K562 (cell line): ENCODE data around the gene ANK3. TPM values are rescaled to one million over a fixed set of nuclear protein-coding genes. Genes with fewer than 3 reads are reported as not detected.
A peak's percentile ranks its signal among the peaks of the same experiment; 100 is the strongest.

Experiments
- ATAC-seq: fragments of 200-7000 bp; cut with Tn5 transposase; 3 replicates; pipeline ENCODE4 v1.9.1; 2020; ENCODE audit warnings: moderate library complexity
- BruUV-seq: library from RNA; stranded (reverse); fragments of 400-500 nt; replicated peaks from 2 replicates; lab custom pipeline; 2021; lab: Mats Ljungman, UMichigan
- CTCF ChIA-PET: fragments of 300-600 bp; formaldehyde crosslinking; extraction: SDS; loops from one replicate; lab custom pipeline; 2021; ENCODE audit warnings: low intra/inter-chr PET ratio; lab: Yijun Ruan, JAX
- POLR2A ChIA-PET: fragments of 300-600, 350-650 bp; sonication (Branson Sonifier 250); formaldehyde crosslinking; extraction: SDS; loops from one replicate; lab custom pipeline; 2021; ENCODE audit warnings: antibody characterized with exemption, inconsistent platforms; lab: Yijun Ruan, JAX
- DNase-seq, 4 experiments: peaks; one replicate each; pipeline versions ENCODE4 v3.0.0 to v3.0.0-alpha.2; 2011 to 2018; ENCODE audit warnings: low spot score in 3 of 4, mixed read lengths in 3 of 4; ENCODE audit errors: extremely low read depth in 1 of 4
- FAIRE-seq: peaks from 2 replicates; lab custom pipeline; 2011; peaks lifted over from hg19 to GRCh38; lab: Jason Lieb, UNC
- H2AFZ ChIP-seq: 2 replicates; pipeline ENCODE4 v1.6.0; 2011; ENCODE audit warnings: low read depth, low read length, control low read depth, inconsistent platforms
- H3K27ac ChIP-seq: fragments of 200-600 bp; 3 replicates; pipeline ENCODE4 v1.8.0; 2011; ENCODE audit warnings: low read depth, mild to moderate bottlenecking, control low read depth, inconsistent platforms, low read length, moderate library complexity, mixed read lengths; ENCODE audit errors: extremely low read depth
- H3K27me3 ChIP-seq, 2 experiments: fragments of 300-600 bp in 1 of 2; 2 replicates in 1 of 2; 3 replicates in 1 of 2; pipeline versions ENCODE4 v1.6.0 to v1.8.0; 2011; ENCODE audit warnings: inconsistent platforms in 2 of 2, low read length in 2 of 2, mild to moderate bottlenecking in 1 of 2, mixed read lengths in 1 of 2, moderate library complexity in 1 of 2; ENCODE audit not compliant: control insufficient read depth in 2 of 2, insufficient read depth in 2 of 2
- H3K36me3 ChIP-seq: fragments of 300-600 bp; 3 replicates; pipeline ENCODE4 v1.8.0; 2011; ENCODE audit warnings: mild to moderate bottlenecking, low read length, inconsistent platforms; ENCODE audit not compliant: control insufficient read depth, insufficient read depth
- H3K4me1 ChIP-seq, 2 experiments: fragments of 200-600 bp in 1 of 2; replicated peaks in 1 of 2; 2 replicates in 1 of 2; 3 replicates in 1 of 2; pipeline versions ENCODE4 v1.5.1 to v1.8.0; 2011; ENCODE audit warnings: inconsistent platforms in 2 of 2, low read length in 2 of 2, mild to moderate bottlenecking in 1 of 2, mixed read lengths in 1 of 2, moderate library complexity in 1 of 2; ENCODE audit not compliant: control insufficient read depth in 2 of 2, insufficient read depth in 2 of 2
- H3K4me2 ChIP-seq: 2 replicates; pipeline ENCODE4 v1.6.1; 2011; ENCODE audit warnings: low read length, control low read depth, inconsistent platforms, mixed read lengths; ENCODE audit not compliant: insufficient read depth
- H3K4me3 ChIP-seq: fragments of 200-600 bp; sonication (generic), shearing (Covaris generic); 2 replicates; pipeline ENCODE4 v1.5.1; 2016; ENCODE audit warnings: control low read depth, inconsistent platforms
- H3K79me2 ChIP-seq: fragments of 200-600 bp; 3 replicates; pipeline ENCODE4 v1.8.0; 2011; ENCODE audit warnings: low read length, inconsistent platforms; ENCODE audit not compliant: control insufficient read depth, insufficient read depth
- H3K9ac ChIP-seq, 2 experiments: 2 replicates each; pipeline versions ENCODE4 v1.6.0 to v1.6.1; 2011; ENCODE audit warnings: low read depth in 2 of 2, low read length in 2 of 2, control low read depth in 1 of 2, inconsistent platforms in 1 of 2, mild to moderate bottlenecking in 1 of 2, mixed read lengths in 1 of 2; ENCODE audit not compliant: insufficient read depth in 1 of 2
- H3K9me1 ChIP-seq: one replicate; pipeline ENCODE4 v1.6.0; 2011; ENCODE audit warnings: inconsistent platforms, mild to moderate bottlenecking, low read length, moderate library complexity; ENCODE audit not compliant: control insufficient read depth, insufficient read depth
- H3K9me3 ChIP-seq: replicated peaks from 2 replicates; pipeline ENCODE4 v1.5.1; 2011; ENCODE audit warnings: low read depth, low read length, inconsistent platforms; ENCODE audit not compliant: control insufficient read depth, insufficient read depth
- H4K20me1 ChIP-seq: replicated peaks from 2 replicates; pipeline ENCODE4 v1.6.1; 2011; ENCODE audit warnings: low read length, inconsistent platforms, mixed read lengths; ENCODE audit not compliant: control insufficient read depth, insufficient read depth
- FOSL1 ChIP-seq: fragments of 200-800 bp; sonication (Bioruptor generic); conservative IDR thresholded peaks from 2 replicates; pipeline ENCODE4 v1.6.1; 2016; ENCODE audit warnings: missing genetic modification characterization, missing compliant biosample characterization
- JUND ChIP-seq, 2 experiments: IDR thresholded peaks; 2 replicates in 1 of 2; 3 replicates in 1 of 2; pipeline ENCODE4 v1.6.1; 2011; ENCODE audit warnings: borderline replicate concordance in 2 of 2, low read depth in 2 of 2, low read length in 2 of 2, improper control_type of control experiment in 1 of 2, missing biosample characterization in 1 of 2, missing genetic modification characterization in 1 of 2, missing genetic modification reagents in 1 of 2
- MAFK ChIP-seq: IDR thresholded peaks from 2 replicates; pipeline ENCODE4 v1.6.1; 2011; ENCODE audit warnings: low read length, improper control_type of control experiment
- NFE2L1 ChIP-seq: fragments of 450-650 bp; IDR thresholded peaks from 2 replicates; pipeline ENCODE4 v1.6.1; 2016; ENCODE audit warnings: missing genetic modification characterization, low read depth, mild to moderate bottlenecking, missing compliant biosample characterization, moderate library complexity, borderline replicate concordance
- POLR3G ChIP-seq: IDR thresholded peaks from 2 replicates; pipeline ENCODE4 v1.6.1; 2011; ENCODE audit not compliant: insufficient read length, insufficient replicate concordance; ENCODE audit errors: extremely low read depth
- SMARCA4 ChIP-seq: fragments of 450-650 bp; IDR thresholded peaks from 2 replicates; pipeline ENCODE4 v1.6.1; 2016
- SRF ChIP-seq, 2 experiments: fragments of 250-450, 450-650 bp in 1 of 2; sonication (Bioruptor Pico) in 1 of 2; sonication (generic) in 1 of 2; formaldehyde crosslinking; IDR thresholded peaks; 2 replicates each; pipeline versions ENCODE4 v1.5.0 to v1.5.1; 2020 to 2022; ENCODE audit warnings: mild to moderate bottlenecking in 1 of 2, missing genetic modification reagents in 1 of 2
- TCF3 ChIP-seq: sonication (generic); formaldehyde crosslinking; IDR thresholded peaks from 2 replicates; pipeline ENCODE4 v1.4.0; 2020; ENCODE audit warnings: mild to moderate bottlenecking, missing genetic modification reagents
- TRIM24 ChIP-seq, 2 experiments: fragments of 450-650 bp; IDR thresholded peaks; 2 replicates each; pipeline ENCODE4 v1.6.1; 2016
- in situ Hi-C: fragments of 300-500 bp; cut with MboI; formaldehyde crosslinking; loops from 4 replicates; pipeline ENCODE4 v1.15.0; 2018; ENCODE audit warnings: inconsistent platforms, mixed read lengths
- intact Hi-C: fragments of 100-400 bp; cut with micrococcal nuclease; formaldehyde crosslinking; loops from 2 replicates; pipeline ENCODE4 v1.14.2; 2022
- polyA plus RNA-seq, 8 experiments: library from polyadenylated mRNA; depleted of rRNA in 4 of 8; stranded (reverse) in 5 of 8; unstranded in 3 of 8; fragments of >200 nt; fragmentation: Nextera tagmentation in 2 of 8; fragmentation: Illumina TruSeq in 1 of 8; extraction: Ambion mirVana in 2 of 8; extraction: Trizol in 1 of 8; gene quantifications; 2 replicates each; pipeline versions ENCODE4 v1.2.1 to v1.2.3, GENCODE V29; 2011 to 2014; ENCODE audit warnings: inconsistent platforms in 1 of 8, missing spikeins in 1 of 8
- total RNA-seq, 7 experiments: library from RNA; depleted of rRNA in 6 of 7; stranded (reverse); fragments of >200 nt in 6 of 7; fragmentation: Illumina TruSeq in 2 of 7; extraction: Trizol in 2 of 7; gene quantifications; 2 replicates each; pipeline versions ENCODE4 v1.2.1 to v1.2.3, GENCODE V29; 2011 to 2021; ENCODE audit warnings: low replicate concordance in 1 of 7
- TF ChIP-seq, protein P1 (sequence below), 2 experiments: fragments of 450-650 bp; IDR thresholded peaks; 2 replicates each; pipeline ENCODE4 v1.6.1; 2016
- TF ChIP-seq, protein P2 (sequence below), 2 experiments: fragments of 450-650 bp in 1 of 2; sonication (generic) in 1 of 2; formaldehyde crosslinking in 1 of 2; IDR thresholded peaks in 1 of 2; conservative IDR thresholded peaks in 1 of 2; 2 replicates each; pipeline versions ENCODE4 v1.6.1 to v1.8.1; 2016 to 2023; ENCODE audit warnings: mild to moderate bottlenecking in 2 of 2, moderate library complexity in 2 of 2, inconsistent platforms in 1 of 2, missing genetic modification reagents in 1 of 2
- TF ChIP-seq, protein P3 (sequence below): sonication (generic); formaldehyde crosslinking; IDR thresholded peaks from 2 replicates; pipeline ENCODE4 v1.8.0; 2023; ENCODE audit warnings: mild to moderate bottlenecking, missing genetic modification reagents
- TF ChIP-seq, protein P4 (sequence below): IDR thresholded peaks from 2 replicates; pipeline ENCODE4 v1.6.1; 2016; ENCODE audit warnings: missing genetic modification characterization, missing compliant biosample characterization

Gene ANK3
- total and polyA plus RNA-seq, 9 of the 15 experiments (the other 6 are each of a cell fraction or from before 2014, with no cell fraction given): 10.0 to 32.3 (median 17.9) TPM

DNA sequence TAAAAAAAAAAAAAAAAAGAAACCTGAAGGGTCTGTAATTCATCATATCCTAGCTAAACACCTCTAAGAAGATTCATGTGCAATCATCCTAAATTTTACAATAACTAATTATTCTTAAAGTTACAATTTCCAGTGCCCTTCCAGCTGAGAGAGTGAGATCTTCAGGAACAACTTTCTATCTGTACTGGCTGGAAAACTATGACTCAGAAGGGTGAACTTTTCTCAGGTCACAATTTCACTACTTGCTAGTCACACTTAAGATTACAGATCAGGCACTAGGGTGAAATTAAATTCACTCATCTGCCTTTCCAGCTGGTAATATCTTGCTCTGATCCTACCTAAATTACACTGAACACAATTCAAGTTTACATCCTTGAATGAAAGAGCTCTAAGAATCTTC, 158.8 kb downstream of the ANK3 start:
- Histone ChIP-seq H3K27me3 (no peaks in the 10 kb centered on the region), H3K4me1 (peaks cover 0 to 7% of the 10 kb centered on the region in 2 experiments; a peak in 2 of 5 replicates), H3K9me3 (no peaks in the 10 kb centered on the region), H3K9me1 (no peaks in the 10 kb centered on the region), H2AFZ (no peak overlapping the region), H3K4me2 (no peak overlapping the region), H3K9ac (no peak overlapping the region), H3K79me2 (no peaks in the 10 kb centered on the region), H3K27ac (no peak overlapping the region), H3K4me3 (no peak overlapping the region), H3K36me3 (no peaks in the 10 kb centered on the region), H4K20me1 (no peaks in the 10 kb centered on the region)
- TF ChIP-seq FOSL1 (tag) (peak; percentile 77), MAFK (no peak), NFE2L1 (tag) (no peak), TRIM24 (IDR thresholded peaks at IDR 0.05) (no peak), POLR3G (no peak), SMARCA4 (0 out of 2 replicates have a peak, but pooled peaks have one; percentile 17), TCF3 (CRISPR knock-in tag) (no peak), JUND (IDR thresholded peaks at IDR 0.05; ENCODE audit: borderline replicate concordance, low read depth, low read length) (peak; percentile 52; the same call in 1 of the 2 replicates), JUND (tag; IDR thresholded peaks at IDR 0.05; ENCODE audit: borderline replicate concordance, low read depth, low read length) (peak; percentile 68; the same call in 2 of the 3 replicates), SRF (CRISPR knock-in tag; IDR thresholded peaks at IDR 0.05) (no peak)
- TF ChIP-seq, protein P1, sequence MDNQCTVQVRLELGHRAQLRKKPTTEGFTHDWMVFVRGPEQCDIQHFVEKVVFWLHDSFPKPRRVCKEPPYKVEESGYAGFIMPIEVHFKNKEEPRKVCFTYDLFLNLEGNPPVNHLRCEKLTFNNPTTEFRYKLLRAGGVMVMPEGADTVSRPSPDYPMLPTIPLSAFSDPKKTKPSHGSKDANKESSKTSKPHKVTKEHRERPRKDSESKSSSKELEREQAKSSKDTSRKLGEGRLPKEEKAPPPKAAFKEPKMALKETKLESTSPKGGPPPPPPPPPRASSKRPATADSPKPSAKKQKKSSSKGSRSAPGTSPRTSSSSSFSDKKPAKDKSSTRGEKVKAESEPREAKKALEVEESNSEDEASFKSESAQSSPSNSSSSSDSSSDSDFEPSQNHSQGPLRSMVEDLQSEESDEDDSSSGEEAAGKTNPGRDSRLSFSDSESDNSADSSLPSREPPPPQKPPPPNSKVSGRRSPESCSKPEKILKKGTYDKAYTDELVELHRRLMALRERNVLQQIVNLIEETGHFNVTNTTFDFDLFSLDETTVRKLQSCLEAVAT (IDR thresholded peaks at IDR 0.05): no peak
- TF ChIP-seq, protein P2, sequence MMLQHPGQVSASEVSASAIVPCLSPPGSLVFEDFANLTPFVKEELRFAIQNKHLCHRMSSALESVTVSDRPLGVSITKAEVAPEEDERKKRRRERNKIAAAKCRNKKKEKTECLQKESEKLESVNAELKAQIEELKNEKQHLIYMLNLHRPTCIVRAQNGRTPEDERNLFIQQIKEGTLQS (IDR thresholded peaks at IDR 0.05): peak; percentile 32; the same call in 1 of the 2 replicates
- TF ChIP-seq, protein P2 (CRISPR knock-in tag; conservative IDR thresholded peaks at IDR 0.05): no peak
- TF ChIP-seq, protein P3, sequence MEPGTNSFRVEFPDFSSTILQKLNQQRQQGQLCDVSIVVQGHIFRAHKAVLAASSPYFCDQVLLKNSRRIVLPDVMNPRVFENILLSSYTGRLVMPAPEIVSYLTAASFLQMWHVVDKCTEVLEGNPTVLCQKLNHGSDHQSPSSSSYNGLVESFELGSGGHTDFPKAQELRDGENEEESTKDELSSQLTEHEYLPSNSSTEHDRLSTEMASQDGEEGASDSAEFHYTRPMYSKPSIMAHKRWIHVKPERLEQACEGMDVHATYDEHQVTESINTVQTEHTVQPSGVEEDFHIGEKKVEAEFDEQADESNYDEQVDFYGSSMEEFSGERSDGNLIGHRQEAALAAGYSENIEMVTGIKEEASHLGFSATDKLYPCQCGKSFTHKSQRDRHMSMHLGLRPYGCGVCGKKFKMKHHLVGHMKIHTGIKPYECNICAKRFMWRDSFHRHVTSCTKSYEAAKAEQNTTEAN (CRISPR knock-in tag): no peak
- TF ChIP-seq, protein P4, sequence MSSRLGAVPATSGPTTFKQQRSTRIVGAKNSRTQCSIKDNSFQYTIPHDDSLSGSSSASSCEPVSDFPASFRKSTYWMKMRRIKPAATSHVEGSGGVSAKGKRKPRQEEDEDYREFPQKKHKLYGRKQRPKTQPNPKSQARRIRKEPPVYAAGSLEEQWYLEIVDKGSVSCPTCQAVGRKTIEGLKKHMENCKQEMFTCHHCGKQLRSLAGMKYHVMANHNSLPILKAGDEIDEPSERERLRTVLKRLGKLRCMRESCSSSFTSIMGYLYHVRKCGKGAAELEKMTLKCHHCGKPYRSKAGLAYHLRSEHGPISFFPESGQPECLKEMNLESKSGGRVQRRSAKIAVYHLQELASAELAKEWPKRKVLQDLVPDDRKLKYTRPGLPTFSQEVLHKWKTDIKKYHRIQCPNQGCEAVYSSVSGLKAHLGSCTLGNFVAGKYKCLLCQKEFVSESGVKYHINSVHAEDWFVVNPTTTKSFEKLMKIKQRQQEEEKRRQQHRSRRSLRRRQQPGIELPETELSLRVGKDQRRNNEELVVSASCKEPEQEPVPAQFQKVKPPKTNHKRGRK (tag): no peak
- ChIA-PET POLR2A (interaction anchor here (0.6 to 1.1 kb wide), 3 partner anchors 9 to 184 kb away, joined by 3 read pairs; no protein-coding TSS in a partner anchor), CTCF (no interaction called here)
- ATAC-seq (no peak), DNase-seq (no peak), FAIRE-seq (no peak)
- in situ Hi-C loops (loop anchor here (10.0 kb wide), 1 partner anchor 204 kb away; no protein-coding TSS in a partner anchor), intact Hi-C loops (no loop called here)
- BruUV-seq: no TSS peak
